NOMO-1 treated with dmso at 0.1 percent for 144 hours (cell line): ENCODE data around the gene KCNAB1.

Source experiments
- DNase-seq: peaks from one replicate; lab custom pipeline; 2025; ENCODE audit not compliant: unreplicated experiment; lab: John Stamatoyannopoulos, UW

Gene KCNAB1

GRCh38 chr3:156530980-156531379 lies 410.6 kb downstream of the KCNAB1 start:
- DNase-seq: no peak

- DNase-seq: no peak
These were observed 412.4 kb downstream of the KCNAB1 start for GRCh38 chr3:156532730-156533129.

GRCh38 chr3:156533205-156533604 lies 412.8 kb downstream of the KCNAB1 start:
- no peak for DNase-seq

GRCh38 chr3:156535162-156535627 lies 414.8 kb downstream of the KCNAB1 start:
- DNase-seq: peak; percentile 30

- DNase-seq: no peak
These were observed 415.4 kb downstream of the KCNAB1 start for GRCh38 chr3:156535798-156536197.

- DNase-seq: no peak
These were observed 416.3 kb downstream of the KCNAB1 start for GRCh38 chr3:156536524-156537316.

GRCh38 chr3:156539051-156539450 lies 418.7 kb downstream of the KCNAB1 start:
- no peak for DNase-seq

GRCh38 chr3:156539802-156540201 lies 419.4 kb downstream of the KCNAB1 start:
- no peak for DNase-seq

- no peak for DNase-seq
These were observed 422.0 kb downstream of the KCNAB1 start for GRCh38 chr3:156542101-156543042.

- no peak for DNase-seq
These were observed 422.7 kb downstream of the KCNAB1 start for GRCh38 chr3:156543043-156543555.

- DNase-seq: no peak
These were observed 427.3 kb downstream of the KCNAB1 start for GRCh38 chr3:156547637-156548036.

GRCh38 chr3:156548041-156548687 lies 427.8 kb downstream of the KCNAB1 start:
- DNase-seq: no peak

GRCh38 chr3:156548902-156549301 lies 428.5 kb downstream of the KCNAB1 start:
- no peak for DNase-seq

- no peak for DNase-seq
These were observed 430.9 kb downstream of the KCNAB1 start for GRCh38 chr3:156551261-156551660.

GRCh38 chr3:156551746-156552145 lies 431.4 kb downstream of the KCNAB1 start:
- DNase-seq: no peak

GRCh38 chr3:156552973-156553372 lies 432.6 kb downstream of the KCNAB1 start:
- DNase-seq: no peak

- DNase-seq: no peak
These were observed 433.5 kb downstream of the KCNAB1 start for GRCh38 chr3:156553705-156554356.

- no peak for DNase-seq
These were observed 434.1 kb downstream of the KCNAB1 start for GRCh38 chr3:156554515-156554841.

- peak; percentile 100 for DNase-seq
These were observed 434.7 kb downstream of the KCNAB1 start, which contains the start of gene SSR3 for GRCh38 chr3:156554842-156555687. Gene SSR3 (minus strand): TSS chr3:156555117. CDS start chr3:156555089, 28 bp downstream.

GRCh38 chr3:156558389-156558788 lies 438.0 kb downstream of the KCNAB1 start:
- no peak for DNase-seq
